ENCODE measurements around the gene CRYBG1. TPM values are rescaled to one million over a fixed set of nuclear protein-coding genes. Genes with fewer than 3 reads are reported as not detected.

CRYBG1 gene
- total RNA-seq, 1 donor, result 11.9 TPM

DNA sequence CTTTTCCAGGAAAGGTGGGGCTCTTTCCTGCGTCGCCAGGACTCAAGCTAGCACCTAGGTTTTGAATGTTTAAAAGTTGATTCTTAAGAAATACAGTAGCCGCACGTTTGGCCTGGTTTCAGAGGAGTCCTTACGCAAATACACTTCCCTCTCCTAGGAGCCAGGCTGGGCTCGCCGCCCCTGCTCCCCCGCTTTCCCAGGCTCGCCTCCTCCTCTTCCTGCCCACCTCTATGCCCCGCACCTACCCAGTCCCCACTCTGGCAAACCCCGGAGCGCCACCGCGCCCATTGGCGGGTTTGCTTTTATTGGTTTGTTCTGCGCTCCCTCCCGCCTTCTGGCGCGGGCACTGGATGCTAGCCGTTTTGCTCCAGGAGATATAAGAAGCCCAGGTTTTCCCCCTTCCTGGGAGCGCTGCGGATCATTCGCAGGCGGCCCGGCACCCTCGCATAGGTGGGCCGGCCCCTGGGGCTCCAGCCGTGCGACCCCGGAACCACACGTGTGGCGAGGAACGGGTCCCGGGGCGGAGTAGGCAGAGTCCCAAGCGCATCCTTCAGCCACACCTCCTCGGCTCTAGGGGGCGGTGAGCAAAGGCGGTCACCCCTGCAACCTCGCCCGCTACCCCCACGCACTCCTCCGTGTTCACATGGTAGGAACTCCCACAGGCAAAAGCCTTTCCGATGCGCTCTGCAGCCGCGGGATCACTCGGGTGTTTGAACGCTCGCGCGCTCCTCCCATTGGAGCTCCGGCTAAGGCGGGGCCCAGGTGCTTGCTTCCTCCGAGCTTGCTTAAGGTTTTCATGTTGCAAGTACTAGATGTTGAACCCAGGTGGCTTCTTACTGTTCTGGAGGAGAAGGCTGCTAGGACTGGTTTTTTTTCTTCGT is 149.8 kb downstream of the CRYBG1 start:
- peaks cover 26% of the 10 kb centered on the region for H3K27me3 ChIP-seq (ENCODE audit: insufficient read depth, low read length)
- peaks cover 29% of the 10 kb centered on the region for H3K4me1 ChIP-seq (ENCODE audit: insufficient read depth, low read length)
- no peaks in the 10 kb centered on the region for H3K36me3 ChIP-seq (ENCODE audit: insufficient read depth, low read length)
- TF ChIP-seq, protein P1, sequence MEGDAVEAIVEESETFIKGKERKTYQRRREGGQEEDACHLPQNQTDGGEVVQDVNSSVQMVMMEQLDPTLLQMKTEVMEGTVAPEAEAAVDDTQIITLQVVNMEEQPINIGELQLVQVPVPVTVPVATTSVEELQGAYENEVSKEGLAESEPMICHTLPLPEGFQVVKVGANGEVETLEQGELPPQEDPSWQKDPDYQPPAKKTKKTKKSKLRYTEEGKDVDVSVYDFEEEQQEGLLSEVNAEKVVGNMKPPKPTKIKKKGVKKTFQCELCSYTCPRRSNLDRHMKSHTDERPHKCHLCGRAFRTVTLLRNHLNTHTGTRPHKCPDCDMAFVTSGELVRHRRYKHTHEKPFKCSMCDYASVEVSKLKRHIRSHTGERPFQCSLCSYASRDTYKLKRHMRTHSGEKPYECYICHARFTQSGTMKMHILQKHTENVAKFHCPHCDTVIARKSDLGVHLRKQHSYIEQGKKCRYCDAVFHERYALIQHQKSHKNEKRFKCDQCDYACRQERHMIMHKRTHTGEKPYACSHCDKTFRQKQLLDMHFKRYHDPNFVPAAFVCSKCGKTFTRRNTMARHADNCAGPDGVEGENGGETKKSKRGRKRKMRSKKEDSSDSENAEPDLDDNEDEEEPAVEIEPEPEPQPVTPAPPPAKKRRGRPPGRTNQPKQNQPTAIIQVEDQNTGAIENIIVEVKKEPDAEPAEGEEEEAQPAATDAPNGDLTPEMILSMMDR (IDR thresholded peaks at IDR 0.05; ENCODE audit: extremely low read depth, low read depth, low read length), result no peak
- peak overlapping the region; percentile 87 for H3K4me2 ChIP-seq (ENCODE audit: insufficient read depth, low read length)
- H3K4me3 ChIP-seq (ENCODE audit: insufficient read depth, low read length), result peak overlapping the region; percentile 66
- DNase-seq (ENCODE audit: insufficient read length, low spot score, missing footprints), result peak; percentile 88
- no peak overlapping the region for H3K27ac ChIP-seq (ENCODE audit: low read depth, low read length)
- no peaks in the 10 kb centered on the region for H4K20me1 ChIP-seq (ENCODE audit: insufficient read depth, low read length)
- H2AFZ ChIP-seq (ENCODE audit: low read length), result peak overlapping the region; percentile 48
- H3K9me3 ChIP-seq (ENCODE audit: low read depth, low read length), result no peaks in the 10 kb centered on the region
- no peaks in the 10 kb centered on the region for H3K79me2 ChIP-seq (ENCODE audit: insufficient read depth, low read length)

DNA sequence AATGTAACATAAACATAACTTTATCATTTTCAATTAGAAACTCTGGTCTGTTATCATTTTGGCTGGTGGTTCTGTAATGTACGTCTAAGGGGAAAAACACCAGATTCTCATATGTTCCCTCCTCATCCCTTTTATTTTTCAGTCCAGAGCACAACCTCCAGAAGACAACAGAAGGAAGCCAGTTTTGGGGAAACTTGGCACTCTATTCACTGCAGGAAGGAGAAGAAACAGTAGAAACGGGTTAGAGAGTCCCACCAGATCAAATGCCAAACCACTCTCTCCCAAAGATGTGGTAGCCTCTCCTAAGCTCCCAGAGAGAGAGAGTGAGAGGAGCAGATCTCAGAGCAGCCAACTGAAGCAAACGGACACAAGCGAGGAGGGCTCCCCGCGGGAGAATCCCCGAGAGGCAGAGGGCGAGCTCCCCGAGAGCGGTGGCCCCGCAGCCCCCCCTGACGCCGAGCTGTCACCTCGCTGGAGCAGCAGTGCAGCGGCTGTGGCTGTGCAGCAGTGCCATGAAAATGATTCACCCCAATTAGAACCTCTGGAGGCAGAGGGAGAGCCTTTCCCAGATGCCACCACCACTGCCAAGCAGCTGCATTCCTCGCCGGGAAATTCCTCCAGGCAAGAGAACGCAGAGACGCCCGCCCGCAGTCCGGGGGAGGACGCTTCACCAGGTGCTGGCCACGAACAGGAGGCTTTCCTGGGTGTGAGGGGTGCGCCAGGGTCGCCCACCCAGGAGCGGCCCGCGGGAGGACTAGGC is 151.0 kb downstream of the CRYBG1 start:
- Histone ChIP-seq H3K36me3 (ENCODE audit: insufficient read depth, low read length) (no peaks in the 10 kb centered on the region), H3K27me3 (ENCODE audit: insufficient read depth, low read length) (peaks cover 26% of the 10 kb centered on the region), H3K4me3 (ENCODE audit: insufficient read depth, low read length) (peak overlapping the region; percentile 82), H2AFZ (ENCODE audit: low read length) (peak overlapping the region; percentile 87), H4K20me1 (ENCODE audit: insufficient read depth, low read length) (no peaks in the 10 kb centered on the region), H3K9me3 (ENCODE audit: low read depth, low read length) (no peaks in the 10 kb centered on the region), H3K4me1 (ENCODE audit: insufficient read depth, low read length) (peaks cover 29% of the 10 kb centered on the region), H3K27ac (ENCODE audit: low read depth, low read length) (no peak overlapping the region), H3K79me2 (ENCODE audit: insufficient read depth, low read length) (no peaks in the 10 kb centered on the region), H3K4me2 (ENCODE audit: insufficient read depth, low read length) (peak overlapping the region; percentile 87)
- TF ChIP-seq, protein P1 (IDR thresholded peaks at IDR 0.05; ENCODE audit: extremely low read depth, low read depth, low read length), result no peak
- peak; percentile 92 for DNase-seq (ENCODE audit: insufficient read length, low spot score, missing footprints)

DNA sequence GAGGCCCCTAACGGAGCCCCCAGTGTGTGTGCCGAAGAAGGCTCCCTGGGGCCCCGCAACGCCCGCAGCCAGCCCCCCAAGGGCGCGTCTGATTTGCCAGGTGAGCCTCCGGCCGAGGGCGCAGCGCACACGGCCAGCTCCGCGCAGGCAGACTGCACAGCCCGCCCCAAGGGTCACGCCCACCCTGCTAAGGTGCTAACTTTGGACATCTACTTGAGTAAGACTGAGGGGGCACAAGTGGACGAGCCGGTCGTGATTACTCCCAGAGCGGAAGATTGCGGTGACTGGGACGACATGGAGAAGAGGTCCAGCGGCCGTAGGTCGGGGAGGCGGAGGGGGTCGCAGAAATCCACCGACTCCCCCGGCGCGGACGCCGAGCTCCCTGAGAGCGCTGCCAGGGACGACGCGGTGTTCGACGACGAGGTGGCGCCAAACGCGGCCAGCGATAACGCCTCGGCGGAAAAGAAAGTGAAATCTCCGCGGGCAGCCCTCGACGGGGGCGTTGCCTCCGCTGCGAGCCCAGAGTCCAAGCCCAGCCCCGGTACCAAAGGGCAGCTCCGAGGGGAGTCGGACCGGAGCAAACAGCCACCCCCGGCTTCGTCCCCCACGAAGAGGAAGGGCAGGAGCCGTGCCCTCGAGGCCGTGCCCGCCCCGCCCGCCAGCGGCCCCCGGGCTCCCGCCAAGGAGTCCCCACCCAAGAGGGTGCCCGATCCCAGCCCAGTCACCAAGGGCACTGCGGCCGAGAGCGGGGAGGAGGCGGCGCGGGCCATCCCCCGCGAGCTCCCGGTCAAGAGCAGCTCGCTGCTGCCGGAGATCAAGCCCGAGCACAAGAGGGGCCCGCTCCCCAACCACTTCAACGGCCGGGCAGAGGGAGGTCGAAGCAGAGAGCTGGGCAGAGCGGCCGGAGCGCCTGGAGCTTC is 151.8 kb downstream of the CRYBG1 start:
- peaks cover 29% of the 10 kb centered on the region for H3K4me1 ChIP-seq (ENCODE audit: insufficient read depth, low read length)
- H3K4me3 ChIP-seq (ENCODE audit: insufficient read depth, low read length), result peak overlapping the region; percentile 82
- no peaks in the 10 kb centered on the region for H3K79me2 ChIP-seq (ENCODE audit: insufficient read depth, low read length)
- TF ChIP-seq, protein P1 (IDR thresholded peaks at IDR 0.05; ENCODE audit: extremely low read depth, low read depth, low read length), result peak; percentile 11
- H4K20me1 ChIP-seq (ENCODE audit: insufficient read depth, low read length), result no peaks in the 10 kb centered on the region
- peak overlapping the region; percentile 87 for H3K4me2 ChIP-seq (ENCODE audit: insufficient read depth, low read length)
- peak; percentile 85 for DNase-seq (ENCODE audit: insufficient read length, low spot score, missing footprints)
- H3K9me3 ChIP-seq (ENCODE audit: low read depth, low read length), result no peaks in the 10 kb centered on the region
- H2AFZ ChIP-seq (ENCODE audit: low read length), result peak overlapping the region; percentile 87
- no peaks in the 10 kb centered on the region for H3K36me3 ChIP-seq (ENCODE audit: insufficient read depth, low read length)
- peak overlapping the region; percentile 38 for H3K27ac ChIP-seq (ENCODE audit: low read depth, low read length)
- H3K27me3 ChIP-seq (ENCODE audit: insufficient read depth, low read length), result peaks cover 26% of the 10 kb centered on the region
